Astrocyte of the cerebellum (primary cell): ENCODE data around the gene NUPR2.
"Not testable (repeated sequence)": the region's sequence is repeated elsewhere in the genome, so short reads cannot be mapped to it uniquely, and the experiment has no call there.

Source experiments
- DNase-seq: peaks from one replicate; pipeline ENCODE4 v3.0.0-alpha.2; 2011; ENCODE audit warnings: low read depth
- H3K4me3 ChIP-seq: 2 replicates; pipeline ENCODE4 v1.5.1; 2011; ENCODE audit warnings: mild to moderate bottlenecking, low read depth, low read length, moderate library complexity
- in situ Hi-C: cut with HindIII; loops from 2 replicates; pipeline ENCODE4 v1.10.0; 2017; ENCODE audit warnings: low sequenced_read_pairs
- TF ChIP-seq, protein P1 (sequence below): IDR thresholded peaks from 2 replicates; pipeline ENCODE4 v1.5.1; 2012; ENCODE audit warnings: low read length, low read depth, moderate library complexity, mild to moderate bottlenecking; ENCODE audit errors: missing control alignments

NUPR2 gene, protein sequence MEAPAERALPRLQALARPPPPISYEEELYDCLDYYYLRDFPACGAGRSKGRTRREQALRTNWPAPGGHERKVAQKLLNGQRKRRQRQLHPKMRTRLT

DNA sequence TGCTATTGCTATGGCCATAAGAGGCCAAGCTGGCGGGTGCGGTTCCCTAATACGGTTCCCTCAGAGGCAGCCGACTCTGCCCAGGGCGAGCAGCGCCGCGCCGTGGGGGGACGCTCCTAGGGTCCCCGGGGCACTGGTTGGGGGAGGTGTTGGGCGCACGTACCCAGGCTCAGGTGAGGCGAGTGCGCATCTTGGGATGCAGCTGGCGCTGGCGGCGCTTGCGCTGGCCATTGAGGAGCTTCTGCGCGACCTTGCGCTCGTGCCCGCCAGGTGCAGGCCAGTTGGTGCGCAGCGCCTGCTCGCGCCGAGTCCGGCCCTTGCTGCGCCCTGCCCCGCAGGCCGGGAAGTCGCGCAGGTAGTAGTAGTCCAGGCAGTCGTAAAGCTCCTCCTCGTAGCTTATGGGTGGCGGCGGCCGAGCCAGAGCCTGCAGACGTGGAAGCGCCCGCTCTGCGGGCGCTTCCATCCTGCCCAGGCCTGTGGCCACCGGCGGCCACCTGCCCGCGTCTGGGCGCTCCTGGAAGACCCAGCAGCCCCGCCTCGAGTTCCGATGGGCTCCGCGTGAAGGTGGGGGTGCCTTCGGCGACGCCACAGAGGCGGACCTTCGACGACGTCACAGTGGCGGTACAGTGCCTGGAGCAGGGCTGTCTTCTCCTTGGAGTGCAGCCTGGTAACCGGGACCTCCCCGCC, at the start of gene NUPR2:
Gene NUPR2 (minus strand): TSS at position 566 of the 687 bp plus-strand sequence. CDS start 103 bp downstream, at position 463.
- TF ChIP-seq, protein P1, sequence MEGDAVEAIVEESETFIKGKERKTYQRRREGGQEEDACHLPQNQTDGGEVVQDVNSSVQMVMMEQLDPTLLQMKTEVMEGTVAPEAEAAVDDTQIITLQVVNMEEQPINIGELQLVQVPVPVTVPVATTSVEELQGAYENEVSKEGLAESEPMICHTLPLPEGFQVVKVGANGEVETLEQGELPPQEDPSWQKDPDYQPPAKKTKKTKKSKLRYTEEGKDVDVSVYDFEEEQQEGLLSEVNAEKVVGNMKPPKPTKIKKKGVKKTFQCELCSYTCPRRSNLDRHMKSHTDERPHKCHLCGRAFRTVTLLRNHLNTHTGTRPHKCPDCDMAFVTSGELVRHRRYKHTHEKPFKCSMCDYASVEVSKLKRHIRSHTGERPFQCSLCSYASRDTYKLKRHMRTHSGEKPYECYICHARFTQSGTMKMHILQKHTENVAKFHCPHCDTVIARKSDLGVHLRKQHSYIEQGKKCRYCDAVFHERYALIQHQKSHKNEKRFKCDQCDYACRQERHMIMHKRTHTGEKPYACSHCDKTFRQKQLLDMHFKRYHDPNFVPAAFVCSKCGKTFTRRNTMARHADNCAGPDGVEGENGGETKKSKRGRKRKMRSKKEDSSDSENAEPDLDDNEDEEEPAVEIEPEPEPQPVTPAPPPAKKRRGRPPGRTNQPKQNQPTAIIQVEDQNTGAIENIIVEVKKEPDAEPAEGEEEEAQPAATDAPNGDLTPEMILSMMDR, result no peak
- no peak for DNase-seq
- in situ Hi-C loops, result no loop called here
- H3K4me3 ChIP-seq, result no peak within 1 kb of the TSS

DNA sequence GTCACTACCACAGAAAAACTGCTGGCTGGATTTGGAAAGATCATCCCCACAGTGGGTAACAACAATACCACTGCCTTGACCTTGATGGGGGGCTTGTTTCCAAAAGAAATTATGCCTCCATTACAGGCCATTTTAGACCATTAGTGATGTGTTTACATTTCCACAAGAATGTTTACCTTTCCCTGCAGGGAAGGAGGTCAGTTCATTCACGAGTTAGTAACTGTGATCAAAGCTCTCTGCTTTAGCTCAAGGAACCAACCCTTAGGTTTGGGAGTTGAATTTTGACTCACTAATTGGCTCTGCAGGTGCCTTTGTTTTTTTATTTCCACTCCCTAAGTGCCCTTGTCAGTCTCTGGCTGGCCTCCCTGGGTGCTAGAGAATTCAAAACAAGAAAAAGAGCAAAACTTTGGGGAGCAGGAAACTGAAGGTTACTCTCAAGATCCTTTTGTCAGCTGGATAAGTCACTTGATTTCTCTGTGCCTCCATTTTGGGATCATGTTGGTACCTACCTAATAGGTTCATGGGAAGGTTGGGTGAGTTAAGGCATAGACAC, 41.1 kb upstream of the NUPR2 start:
- TF ChIP-seq, protein P1, result no peak
- in situ Hi-C loops, result no loop called here
- no peak overlapping the region for H3K4me3 ChIP-seq
- no peak for DNase-seq

DNA sequence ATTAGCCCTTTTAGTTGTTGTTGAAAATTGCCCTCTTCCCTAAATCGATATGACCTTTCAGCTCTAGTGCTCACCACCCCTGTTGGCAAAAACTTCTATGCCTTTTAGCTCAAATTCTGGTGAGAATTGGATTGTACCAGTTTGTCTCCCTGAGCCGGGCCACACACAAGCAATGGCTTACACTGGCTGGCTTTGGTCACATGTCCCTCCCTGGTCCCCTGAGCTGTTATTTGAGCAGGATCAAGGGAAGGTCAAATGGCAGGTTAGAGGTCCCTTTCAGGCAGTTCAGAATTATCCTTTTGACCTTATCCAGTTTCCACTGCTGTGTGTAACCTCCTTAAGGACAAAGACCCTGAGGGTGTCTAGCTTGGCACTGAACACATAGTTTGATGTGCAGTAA, 14.8 kb upstream of the NUPR2 start:
- H3K4me3 ChIP-seq, in situ Hi-C loops, DNase-seq: not testable (repeated sequence)

DNA sequence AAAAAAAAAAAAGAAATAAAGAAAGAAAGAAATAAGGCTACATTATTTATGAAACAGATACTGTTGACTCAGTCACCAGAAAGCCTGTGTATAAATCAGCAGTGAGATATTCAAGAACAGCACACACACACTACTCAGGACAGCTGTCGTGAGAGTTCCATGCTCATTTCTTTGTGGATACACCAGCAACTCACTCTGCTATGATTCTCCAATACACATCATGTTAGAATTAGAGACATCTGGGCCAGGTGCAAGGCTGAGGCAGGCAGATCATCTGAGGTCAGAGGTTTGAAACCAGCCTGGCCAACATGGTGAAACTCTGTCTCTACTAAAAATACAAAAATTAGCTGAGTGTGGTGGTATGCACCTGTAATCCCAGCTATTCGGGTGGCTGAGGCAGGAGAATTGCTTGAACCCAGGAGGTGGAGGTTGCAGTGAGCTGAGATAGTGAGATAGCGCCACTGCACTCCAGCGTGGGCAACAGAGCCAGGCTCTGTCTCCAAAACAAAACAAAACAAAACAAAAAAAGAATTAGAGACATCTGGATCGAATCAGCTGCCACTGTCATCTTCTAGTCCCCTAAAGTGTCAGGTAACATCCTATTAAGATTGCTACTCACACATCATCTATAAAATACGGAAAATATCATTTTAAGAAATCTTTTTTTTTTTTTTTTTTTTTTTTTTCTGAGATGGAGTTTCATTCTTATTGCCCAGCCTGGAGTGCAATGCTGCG, 11.2 kb upstream of the NUPR2 start:
- TF ChIP-seq, protein P1, result no peak
- DNase-seq, result no peak
- in situ Hi-C loops, result no loop called here
- no peak overlapping the region for H3K4me3 ChIP-seq

DNA sequence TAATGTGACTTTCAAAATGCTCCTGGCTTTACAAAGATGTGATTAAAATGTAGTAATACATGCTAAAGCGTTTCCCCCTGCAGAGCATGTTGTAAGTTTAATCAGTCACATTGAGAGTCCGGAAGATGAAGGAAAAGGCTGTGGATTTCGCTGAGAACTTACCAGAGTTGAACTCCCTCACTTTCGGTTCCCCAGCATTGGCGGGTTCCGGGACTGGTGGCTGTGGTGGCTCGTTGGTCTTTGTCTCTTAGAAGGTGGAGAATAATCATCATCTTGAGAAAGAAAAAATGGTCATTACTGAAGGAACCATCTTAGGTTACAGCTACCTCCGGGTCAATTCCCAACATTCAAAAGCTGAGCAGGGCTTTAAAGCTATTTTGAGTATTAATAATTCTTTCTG, 9.6 kb upstream of the NUPR2 start:
- DNase-seq, result no peak
- in situ Hi-C loops, result no loop called here
- TF ChIP-seq, protein P1, result no peak
- H3K4me3 ChIP-seq, result no peak overlapping the region

DNA sequence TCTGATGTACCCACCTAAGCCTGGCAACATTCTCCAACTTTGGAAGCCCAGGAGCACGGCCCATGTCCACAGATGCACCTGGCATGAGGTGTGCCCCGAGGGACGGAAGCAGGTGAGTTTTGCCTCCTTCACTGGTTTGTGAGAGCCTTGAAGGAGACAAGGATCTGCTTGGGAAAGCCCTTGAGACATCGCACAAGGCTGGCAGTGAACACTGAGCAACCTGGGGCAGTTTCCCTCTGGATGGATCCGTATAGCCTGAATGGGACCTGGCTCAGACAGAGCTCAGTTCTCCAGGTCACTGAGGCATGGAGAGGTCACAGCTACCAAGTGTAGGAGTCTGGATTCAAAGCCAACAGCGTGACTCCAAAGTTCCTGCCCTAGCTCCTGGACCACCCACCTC, 8.8 kb upstream of the NUPR2 start:
- DNase-seq, result no peak
- TF ChIP-seq, protein P1, result no peak
- in situ Hi-C loops, result no loop called here
- H3K4me3 ChIP-seq, result no peak overlapping the region

DNA sequence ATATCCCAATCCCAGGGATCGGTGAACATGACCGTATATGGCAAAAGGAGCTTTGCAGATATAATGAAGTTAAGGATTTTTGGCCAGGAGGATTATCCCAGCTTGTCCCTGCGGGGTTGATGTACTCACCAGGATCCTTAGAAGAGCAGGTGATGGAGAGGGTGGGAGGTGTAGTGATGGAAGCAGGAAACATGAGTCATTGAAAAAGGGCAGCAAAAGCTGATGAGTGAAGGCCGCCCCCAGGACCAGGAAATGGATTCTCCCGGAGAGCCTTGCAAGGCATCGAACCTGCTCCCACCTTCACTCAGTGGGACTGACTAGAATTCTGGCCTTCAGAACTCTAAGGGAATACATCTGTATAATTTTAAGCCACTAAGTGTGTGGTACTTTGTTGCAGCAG, 5.2 kb upstream of the NUPR2 start:
- DNase-seq, result no peak
- no peak overlapping the region for H3K4me3 ChIP-seq
- in situ Hi-C loops, result no loop called here
- TF ChIP-seq, protein P1, result no peak

DNA sequence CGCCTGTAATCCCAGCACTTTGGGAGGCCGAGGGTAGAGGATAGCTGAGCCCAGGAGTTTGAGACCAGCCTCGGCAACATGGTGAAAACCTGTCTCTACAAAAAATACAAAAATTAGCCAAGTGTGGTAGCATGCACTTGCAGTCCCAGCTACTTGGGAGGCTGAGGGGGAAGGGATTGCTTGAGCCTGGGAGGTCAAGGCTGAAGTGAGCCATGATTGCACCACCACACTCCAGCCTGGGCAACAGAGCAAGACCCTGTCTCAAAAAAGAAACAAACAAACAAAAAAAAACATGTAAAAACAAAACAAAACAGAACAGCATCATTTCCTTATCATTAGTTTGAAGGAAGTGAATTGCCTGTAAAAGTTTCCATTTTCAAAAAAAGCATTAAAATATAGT, 4.0 kb downstream of the NUPR2 start:
- DNase-seq, in situ Hi-C loops, H3K4me3 ChIP-seq: not testable (repeated sequence)
